ENCODE measurements around the gene TAF10.

GRCh38 chr11:6566704-6567370, 45.2 kb downstream of the TAF10 start:
- no peak for TF ChIP-seq CTCF (IDR thresholded peaks at IDR 0.05)
- no peak for TF ChIP-seq POLR2AphosphoS5 (IDR thresholded peaks at IDR 0.05; ENCODE audit: low read depth, low read length)
- TF ChIP-seq REST (IDR thresholded peaks at IDR 0.05; ENCODE audit: insufficient read depth in 1 of 2, low read depth in 2 of 2, low read length in 1 of 2): no peak
